ENCODE results near the gene C3orf80.
A peak's percentile ranks its signal among the peaks of the same experiment; 100 is the strongest.
"Not testable (repeated sequence)": the region's sequence is repeated elsewhere in the genome, so short reads cannot be mapped to it uniquely, and the experiment has no call there.

C3orf80 gene

GRCh38 chr3:160217675-160218074 lies 7.5 kb upstream of the C3orf80 start:
- DNase-seq: no peak

- DNase-seq: no peak
Observed at GRCh38 chr3:160218136-160218535, 7.1 kb upstream of the C3orf80 start.

- DNase-seq: no peak
Observed at GRCh38 chr3:160220038-160220437, 5.2 kb upstream of the C3orf80 start.

- no peak for DNase-seq
Observed at GRCh38 chr3:160221019-160221418, 4.2 kb upstream of the C3orf80 start.

- DNase-seq: no peak
Observed at GRCh38 chr3:160224256-160224655, 966 bp upstream of the C3orf80 start.

- no peak for DNase-seq
Observed at GRCh38 chr3:160224811-160225175, 429 bp upstream of the C3orf80 start.

- peak; percentile 29 for DNase-seq
Observed at GRCh38 chr3:160226026-160226907, 1.0 kb downstream of the C3orf80 start.

GRCh38 chr3:160227419-160227818 lies 2.2 kb downstream of the C3orf80 start:
- no peak for DNase-seq

- DNase-seq: no peak
Observed at GRCh38 chr3:160232014-160232413, 6.8 kb downstream of the C3orf80 start.

- DNase-seq: not testable (repeated sequence)
Observed at GRCh38 chr3:160240719-160241118, 15.5 kb downstream of the C3orf80 start.

- no peak for DNase-seq
Observed at GRCh38 chr3:160245261-160245800, 20.1 kb downstream of the C3orf80 start.

- DNase-seq: no peak
Observed at GRCh38 chr3:160247766-160248165, 22.5 kb downstream of the C3orf80 start.

GRCh38 chr3:160253298-160253697 lies 28.1 kb downstream of the C3orf80 start:
- DNase-seq: no peak

- no peak for DNase-seq
Observed at GRCh38 chr3:160257606-160258005, 32.4 kb downstream of the C3orf80 start.

GRCh38 chr3:160259589-160259988 lies 34.4 kb downstream of the C3orf80 start:
- DNase-seq: no peak

GRCh38 chr3:160260587-160261270 lies 35.5 kb downstream of the C3orf80 start:
- DNase-seq: no peak

- no peak for DNase-seq
Observed at GRCh38 chr3:160265088-160265487, 39.9 kb downstream of the C3orf80 start.
